SIG-M5 (cell line): Measurements from ENCODE around the gene RRAGD.

ENCODE experiments used
- DNase-seq: peaks from one replicate; lab custom pipeline; 2025; lab: John Stamatoyannopoulos, UW

The RRAGD gene

GRCh38 chr6:89412071-89413005 is at the start of gene RRAGD:
Gene RRAGD (minus strand): TSS chr6:89412273. CDS start chr6:89411993, 280 bp downstream.
- DNase-seq: no peak

- DNase-seq: no peak
Measured at GRCh38 chr6:89460713-89461112, 48.6 kb upstream of the RRAGD start.

- no peak for DNase-seq
Measured at GRCh38 chr6:89459501-89459900, 47.4 kb upstream of the RRAGD start.

GRCh38 chr6:89458704-89459103 is 46.6 kb upstream of the RRAGD start:
- no peak for DNase-seq

DNA sequence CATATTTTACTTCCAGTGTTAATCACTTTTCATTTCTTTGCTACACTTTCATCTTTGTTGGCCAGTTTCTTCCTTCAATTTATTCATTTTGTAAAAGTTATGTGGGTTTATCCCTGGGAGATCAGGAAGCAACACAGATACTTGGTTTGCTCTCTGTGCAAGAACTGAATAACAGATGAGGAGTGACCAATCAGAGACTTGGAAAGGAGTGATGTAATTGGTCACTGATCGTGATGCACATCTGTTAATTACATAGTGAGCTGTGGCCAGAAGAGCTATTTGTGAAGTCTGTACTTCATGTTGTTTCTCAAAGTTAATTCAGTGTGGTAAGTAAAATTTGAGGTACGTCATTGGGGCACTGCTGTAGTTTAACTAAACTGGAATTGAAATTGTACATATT is 42.2 kb upstream of the RRAGD start:
- DNase-seq: no peak

DNA sequence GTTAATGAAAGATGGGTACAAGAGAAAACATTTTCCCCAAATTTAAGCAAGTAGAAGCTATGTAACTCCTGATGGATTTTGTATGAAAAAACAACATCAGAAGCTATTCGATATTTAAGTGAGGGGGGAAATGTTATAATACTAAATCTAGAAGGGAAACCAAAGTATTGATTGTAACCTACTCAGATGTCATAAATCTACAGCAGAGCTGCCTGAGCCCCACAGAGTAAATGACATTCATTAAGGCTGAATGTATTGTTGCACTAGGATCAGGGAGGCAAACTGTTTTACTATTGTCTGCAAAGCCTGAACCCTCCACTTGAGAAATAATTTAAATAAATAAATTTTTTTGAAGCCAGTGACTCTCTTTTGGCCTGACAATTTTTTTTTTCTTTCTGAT is 40.2 kb upstream of the RRAGD start:
- DNase-seq: no peak

DNA sequence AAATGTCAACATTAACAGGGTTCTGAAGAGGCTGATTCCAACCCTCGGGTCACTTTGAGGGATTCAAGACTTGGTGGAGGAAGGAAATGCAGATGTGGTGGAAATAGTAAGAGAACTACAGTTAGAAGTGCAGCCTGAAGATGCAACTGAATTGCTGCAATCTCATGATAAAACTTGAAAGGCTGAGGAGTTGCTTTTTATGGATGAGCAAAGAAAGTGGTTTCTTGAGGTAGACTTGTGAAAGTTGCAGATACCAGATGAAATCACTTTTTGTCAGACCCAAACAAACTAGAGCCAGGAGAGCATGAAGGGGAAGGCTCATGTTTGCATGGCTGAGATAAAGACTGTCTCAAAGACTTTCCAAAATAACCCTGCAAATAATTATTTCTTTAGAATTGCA is 37.1 kb upstream of the RRAGD start:
- DNase-seq: no peak

DNA sequence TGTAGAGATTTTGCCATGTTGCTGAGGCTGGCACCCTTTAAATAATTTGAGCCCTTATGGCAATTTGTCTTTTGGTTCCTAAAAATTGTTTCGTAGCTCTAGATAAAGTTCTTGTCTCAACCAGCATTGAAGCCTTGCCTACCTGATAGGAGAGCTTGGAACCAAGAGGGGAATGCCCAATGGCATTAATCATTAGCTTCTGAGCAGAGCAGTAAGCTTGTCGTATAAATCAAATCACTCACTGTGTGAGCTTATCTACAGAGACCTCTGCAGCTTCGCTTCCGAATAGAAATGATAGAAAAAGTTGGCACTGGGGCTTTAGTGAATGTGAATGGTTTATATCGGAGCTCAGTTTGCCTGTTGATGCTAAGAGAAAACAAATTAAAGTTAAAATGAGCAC is 31.6 kb upstream of the RRAGD start:
- DNase-seq: no peak

DNA sequence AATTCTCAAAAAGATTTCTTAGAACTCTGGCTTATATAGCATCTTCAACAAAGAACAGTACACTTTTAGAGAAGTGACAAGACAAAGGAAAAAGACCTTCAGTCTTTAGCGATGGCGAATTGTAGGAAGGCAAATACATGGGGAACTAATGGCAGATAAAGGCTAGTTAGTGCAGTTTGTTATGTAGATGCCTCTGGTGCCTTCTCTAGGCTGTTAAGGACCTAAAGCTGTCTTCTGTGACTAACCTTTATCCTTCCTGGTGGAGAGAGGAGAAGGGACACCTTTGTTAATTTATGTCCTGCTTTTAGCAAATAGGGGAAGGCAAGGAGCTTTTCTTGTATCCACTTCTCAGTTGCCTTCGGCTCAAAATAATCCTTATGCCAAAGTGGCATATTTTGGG is 28.1 kb upstream of the RRAGD start:
- no peak for DNase-seq

GRCh38 chr6:89439014-89439413 is 26.9 kb upstream of the RRAGD start:
- no peak for DNase-seq

- no peak for DNase-seq
Measured at GRCh38 chr6:89438248-89438647, 26.2 kb upstream of the RRAGD start.

- no peak for DNase-seq
Measured at GRCh38 chr6:89436226-89436625, 24.2 kb upstream of the RRAGD start.

- DNase-seq: no peak
Measured at GRCh38 chr6:89434954-89435353, 22.9 kb upstream of the RRAGD start.

GRCh38 chr6:89434150-89434499 is 22.1 kb upstream of the RRAGD start:
- DNase-seq: no peak

DNA sequence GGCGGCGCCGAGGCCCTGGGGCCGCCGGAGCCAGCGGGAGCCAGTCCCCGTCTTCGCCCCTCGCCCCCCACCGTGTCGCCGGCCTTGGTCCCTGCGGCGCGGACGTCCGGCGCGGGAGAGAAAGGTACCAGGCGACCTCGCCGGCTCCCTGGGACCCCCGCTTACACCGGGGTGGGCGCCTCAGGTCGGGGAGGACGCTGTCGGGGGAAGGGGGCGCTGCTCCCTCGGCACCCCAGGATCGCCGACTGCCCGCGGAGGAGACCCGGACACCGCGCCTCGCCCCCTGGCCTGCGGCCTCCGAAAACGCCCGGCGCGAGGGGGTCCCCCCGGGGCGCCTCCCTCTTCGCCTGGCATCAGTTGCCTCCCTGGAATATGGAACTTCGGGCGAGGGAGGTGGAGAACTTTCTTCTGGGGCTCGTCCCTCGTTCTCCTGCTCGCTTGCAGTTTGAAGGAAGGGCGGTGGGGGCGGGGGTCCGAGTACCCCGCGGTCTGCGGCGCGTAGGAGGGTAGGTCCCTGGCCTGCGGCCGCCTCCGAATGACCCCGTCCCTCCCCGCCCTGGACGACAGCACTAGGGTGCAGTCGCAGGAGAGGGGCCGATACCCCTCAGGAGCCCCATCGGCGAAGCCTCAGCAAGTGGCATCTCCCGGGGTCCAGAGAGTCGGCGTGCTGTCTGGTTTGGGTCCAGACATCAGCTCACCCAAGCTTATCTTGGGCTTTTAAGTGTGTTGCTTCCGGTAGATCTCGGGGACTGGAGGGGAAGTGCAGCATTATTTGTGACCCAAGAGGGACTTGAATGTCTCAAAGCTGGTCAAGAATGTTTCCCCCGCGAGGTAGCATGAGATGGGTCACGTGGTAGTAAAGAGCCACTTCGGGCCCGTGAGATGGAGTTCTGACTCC is 21.4 kb upstream of the RRAGD start:
- DNase-seq: no peak

DNA sequence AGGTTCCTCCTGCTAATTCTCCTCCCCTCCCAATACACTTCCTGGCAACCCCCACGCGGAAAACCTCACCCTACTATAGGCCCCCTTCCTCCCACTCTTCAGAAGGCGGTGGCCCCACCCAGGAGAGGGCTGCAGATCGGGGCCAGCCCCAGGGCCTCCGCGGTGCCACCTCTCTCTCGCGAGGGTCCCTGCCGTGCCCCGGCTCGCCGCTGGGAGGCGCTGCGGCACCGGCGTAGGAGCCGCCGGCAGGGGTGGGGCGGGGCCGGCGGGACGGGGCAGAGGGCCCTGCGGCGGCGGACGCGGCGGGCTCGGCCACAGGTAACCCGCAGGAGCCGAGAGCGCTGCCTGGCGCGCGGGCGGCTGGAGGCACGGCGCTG is 20.8 kb upstream of the RRAGD start, which contains the start of gene ANKRD6:
TSS of gene ANKRD6 (plus strand) at position 278 of the 377 bp plus-strand sequence. CDS start 133,825 bp downstream, outside the sequence.
- DNase-seq: no peak

- DNase-seq: no peak
Measured at GRCh38 chr6:89430201-89430962, 18.3 kb upstream of the RRAGD start.

GRCh38 chr6:89416796-89417195 is 4.7 kb upstream of the RRAGD start:
- no peak for DNase-seq

GRCh38 chr6:89415185-89415584 is 3.1 kb upstream of the RRAGD start:
- no peak for DNase-seq

GRCh38 chr6:89414215-89414614 is 2.1 kb upstream of the RRAGD start:
- DNase-seq: no peak

- DNase-seq: no peak
Measured at GRCh38 chr6:89413006-89413400, 930 bp upstream of the RRAGD start.
